NCI-H2029 treated with DMSO at 0.1 percent for 48 hours (cell line): ENCODE data around the gene NEU1.
"Not testable (repeated sequence)": the region's sequence is repeated elsewhere in the genome, so short reads cannot be mapped to it uniquely, and the experiment has no call there.

Experiments
- DNase-seq: peaks from one replicate; lab custom pipeline; 2025; lab: John Stamatoyannopoulos, UW

NEU1 gene

DNA sequence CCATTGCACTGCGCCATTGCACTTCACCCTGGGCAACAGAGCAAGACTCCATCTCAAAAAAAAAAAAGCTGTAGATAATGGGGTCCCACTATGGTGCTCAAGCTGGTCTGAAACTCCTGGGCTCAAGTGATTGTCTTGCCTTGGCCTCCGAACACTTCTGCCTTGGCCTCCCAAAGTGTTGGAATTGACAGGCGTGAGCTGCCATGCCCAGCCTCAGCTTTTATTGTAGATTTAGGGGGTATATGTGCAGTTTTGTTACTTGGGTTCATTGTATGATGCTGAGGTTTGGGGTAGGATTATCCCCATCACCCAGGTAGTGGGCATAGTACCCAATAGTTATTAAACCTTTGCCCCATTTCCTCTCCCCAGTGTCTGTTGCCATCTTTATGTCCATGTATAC is 23.7 kb downstream of the NEU1 start:
- DNase-seq = no peak

DNA sequence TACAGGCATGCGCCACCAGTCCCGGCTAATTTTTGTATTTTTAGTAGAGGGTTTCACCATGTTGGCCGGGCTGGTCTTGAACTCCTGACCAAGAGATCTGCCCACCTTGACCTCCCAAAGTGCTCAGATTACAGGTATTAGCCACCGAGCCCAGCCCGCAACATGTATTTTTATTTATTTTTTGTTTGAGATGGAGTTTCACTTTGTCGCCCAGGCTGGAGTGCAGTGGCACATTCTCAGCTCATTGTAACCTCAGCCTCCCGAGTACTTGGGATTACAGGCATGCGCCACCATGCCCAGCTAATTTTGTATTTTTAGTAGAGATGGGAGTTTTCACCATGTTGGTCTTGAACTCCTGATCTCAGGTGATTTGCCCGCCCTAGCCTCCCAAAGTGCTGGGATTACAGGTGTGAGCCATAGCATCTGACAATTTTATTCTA is 24.5 kb downstream of the NEU1 start:
- not testable (repeated sequence) for DNase-seq

DNA sequence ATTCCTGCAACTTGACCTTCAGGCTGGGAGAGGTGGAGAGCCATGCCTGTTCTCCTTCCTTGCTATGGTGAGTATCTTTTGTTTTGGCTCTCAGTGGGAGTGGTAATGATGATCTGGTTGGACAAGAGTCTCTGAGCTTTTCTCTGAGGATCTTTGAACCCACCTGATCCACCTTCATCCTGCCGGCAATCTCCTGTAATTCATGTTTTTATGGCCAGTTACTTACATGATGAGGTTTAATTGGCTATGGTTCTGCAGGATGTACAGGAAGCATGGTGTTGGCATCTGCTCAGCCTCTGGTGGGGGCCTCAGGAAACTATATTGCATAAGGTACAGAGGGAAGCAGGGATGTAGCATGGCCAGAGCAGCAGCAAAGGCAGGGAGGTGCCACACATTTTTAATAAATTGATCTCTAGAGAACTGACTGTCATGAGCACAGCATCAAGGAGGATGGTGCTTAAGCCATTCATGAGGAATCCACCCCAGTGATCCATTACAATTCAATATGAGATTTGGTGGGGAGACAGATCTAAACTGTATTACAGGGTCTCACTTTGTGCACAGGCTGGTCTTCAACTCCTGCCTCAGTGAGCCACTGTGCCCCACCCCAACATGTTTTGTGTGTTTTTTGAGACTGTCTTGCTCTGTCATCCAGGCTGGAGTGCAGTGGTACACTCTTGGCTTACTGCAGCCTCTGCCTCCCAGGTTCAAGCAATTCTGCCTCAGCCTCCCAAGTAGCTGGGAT is 25.1 kb downstream of the NEU1 start:
- DNase-seq = no peak

DNA sequence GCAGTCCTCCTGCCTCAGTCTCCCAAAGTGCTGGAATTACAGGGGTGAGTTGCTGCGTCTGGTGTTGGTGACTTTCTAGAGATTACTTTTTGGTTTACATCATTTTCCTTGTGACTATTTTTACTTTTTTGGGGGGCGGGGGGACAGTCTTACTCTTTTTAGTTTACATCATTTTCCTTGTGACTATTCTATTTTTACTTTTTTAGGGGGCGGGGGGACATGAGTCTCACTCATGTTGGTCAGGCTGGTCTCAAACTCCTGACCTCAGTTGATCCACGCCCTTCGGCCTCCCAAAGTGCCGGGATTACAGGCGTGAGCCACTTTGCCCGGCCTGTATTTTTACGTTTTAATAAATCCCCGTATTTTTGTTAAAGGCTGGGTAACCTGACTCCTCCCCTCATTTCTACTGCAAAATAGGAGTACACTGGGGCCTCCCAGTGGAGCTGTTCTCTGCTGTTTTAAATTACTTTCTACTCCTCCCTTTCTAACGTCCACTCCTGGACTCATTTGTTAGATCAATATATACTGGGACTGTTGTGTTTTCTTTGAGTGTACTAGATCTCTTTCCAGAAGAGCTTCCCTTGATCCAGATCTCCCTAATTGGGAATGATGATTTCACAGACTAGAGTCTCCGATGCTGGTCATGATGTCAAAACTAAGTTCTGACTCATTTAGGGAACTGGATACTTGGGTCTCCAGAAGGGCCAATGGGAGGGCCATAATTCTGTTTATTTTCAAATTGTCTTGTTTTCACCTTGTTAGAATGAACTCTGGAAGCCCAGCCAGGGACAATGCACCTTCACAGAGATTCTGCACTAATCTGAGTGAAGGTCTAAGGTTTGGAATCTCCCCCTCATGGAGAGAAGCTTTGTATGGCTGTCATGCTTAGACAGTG is 25.9 kb downstream of the NEU1 start:
- no peak for DNase-seq

DNA sequence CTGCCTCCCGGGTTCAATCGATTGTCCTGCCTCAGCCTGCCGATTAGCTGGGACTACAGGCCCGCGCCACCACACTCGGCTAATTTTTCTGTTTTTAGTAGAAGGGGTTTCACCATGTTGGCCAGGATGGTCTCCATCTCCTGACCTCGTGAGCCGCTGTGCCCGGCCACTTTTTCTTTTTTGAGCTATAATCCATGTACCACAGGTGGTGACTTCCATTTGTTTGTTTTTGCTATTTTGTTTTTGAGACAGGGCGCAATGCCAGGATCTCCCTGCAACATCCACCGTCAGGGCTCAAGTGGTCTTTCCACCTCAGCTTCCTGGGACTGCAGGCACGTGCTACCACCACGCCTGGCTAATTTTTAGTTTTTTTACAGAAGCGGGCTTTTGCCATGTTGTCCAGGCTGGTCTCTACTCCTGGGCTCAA is 26.6 kb downstream of the NEU1 start:
- peak; percentile 36 for DNase-seq

DNA sequence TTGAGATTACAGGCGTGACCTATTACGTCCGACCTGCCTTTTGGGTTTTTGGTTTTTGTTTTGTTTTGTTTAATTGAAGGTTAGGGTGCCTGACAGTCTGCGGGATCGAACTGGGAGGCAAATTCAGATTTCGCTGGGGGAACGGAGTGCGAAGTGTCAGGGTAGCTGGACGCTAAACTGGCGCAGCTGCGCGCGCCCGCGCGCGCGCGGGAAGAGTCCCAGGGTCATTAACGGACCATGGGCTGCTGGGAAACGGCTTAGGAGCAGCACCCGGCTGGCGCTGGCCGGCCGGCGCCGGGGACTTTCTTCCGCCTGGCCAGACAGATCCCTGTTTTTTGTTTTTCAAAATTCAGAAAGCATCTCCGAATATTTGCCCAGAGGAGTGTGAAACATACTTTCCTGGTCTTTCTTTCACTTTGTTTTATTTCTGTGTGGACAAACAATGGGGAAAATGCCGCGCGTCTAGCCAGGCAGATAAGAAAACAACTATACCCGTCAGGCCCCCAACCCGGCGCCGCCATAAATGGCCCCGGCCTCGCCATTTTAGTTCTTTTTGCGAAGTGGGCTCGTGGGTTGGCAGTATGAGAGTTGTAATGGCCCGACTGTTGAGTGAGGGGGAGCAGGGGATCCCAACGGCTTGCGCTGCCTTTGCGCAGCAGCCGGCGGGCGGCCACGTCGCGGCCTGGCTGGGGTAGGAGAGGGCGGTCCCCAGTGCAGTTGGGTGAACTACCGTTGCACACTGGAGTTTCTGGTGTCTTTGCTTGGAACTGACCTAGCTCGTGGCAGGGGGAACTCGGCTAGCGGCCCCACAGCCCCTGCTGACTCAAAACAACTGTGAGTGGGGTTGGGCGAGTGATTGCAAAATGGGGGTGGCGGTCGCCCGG is 28.0 kb downstream of the NEU1 start:
- peak; percentile 94 for DNase-seq

DNA sequence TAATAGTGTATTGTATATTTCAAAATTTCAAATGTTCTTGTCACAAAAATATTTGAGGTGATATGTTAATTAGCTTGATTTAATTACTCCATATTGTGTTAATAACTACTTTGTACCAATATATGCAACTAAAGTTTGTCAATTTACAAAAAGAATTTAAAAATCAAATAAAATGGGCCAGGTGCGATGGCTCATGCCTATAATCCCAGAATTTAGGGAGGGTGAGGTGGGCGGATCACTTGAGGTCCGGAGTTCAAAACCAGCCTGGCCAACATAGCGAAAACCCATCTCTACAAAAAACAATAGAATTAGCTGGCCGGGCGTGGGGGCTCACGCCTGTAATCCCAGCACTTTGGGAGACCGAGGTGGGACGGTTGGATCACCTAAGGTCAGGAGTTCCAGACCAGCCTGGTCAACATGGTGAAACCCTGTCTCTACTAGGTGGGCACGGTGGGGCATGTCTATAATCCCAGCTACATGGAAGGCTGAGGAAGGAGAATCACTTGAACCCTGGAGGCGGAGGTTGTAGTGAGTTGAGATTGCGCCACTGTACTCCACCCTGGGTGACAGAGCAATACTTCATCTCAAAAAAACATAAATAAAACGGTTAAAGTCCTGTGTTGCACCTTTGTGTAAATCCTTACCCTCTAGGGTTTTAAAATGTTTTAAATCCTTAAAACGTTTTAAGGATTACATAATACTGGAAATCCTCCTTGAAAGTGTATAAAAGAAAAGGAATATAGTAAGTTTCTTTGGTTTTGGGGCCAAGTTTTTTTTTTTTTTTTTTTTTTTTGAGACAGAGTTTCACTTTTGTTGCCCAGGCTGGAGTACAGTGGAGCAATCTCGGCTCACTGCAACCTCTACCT is 31.0 kb downstream of the NEU1 start:
- no peak for DNase-seq

DNA sequence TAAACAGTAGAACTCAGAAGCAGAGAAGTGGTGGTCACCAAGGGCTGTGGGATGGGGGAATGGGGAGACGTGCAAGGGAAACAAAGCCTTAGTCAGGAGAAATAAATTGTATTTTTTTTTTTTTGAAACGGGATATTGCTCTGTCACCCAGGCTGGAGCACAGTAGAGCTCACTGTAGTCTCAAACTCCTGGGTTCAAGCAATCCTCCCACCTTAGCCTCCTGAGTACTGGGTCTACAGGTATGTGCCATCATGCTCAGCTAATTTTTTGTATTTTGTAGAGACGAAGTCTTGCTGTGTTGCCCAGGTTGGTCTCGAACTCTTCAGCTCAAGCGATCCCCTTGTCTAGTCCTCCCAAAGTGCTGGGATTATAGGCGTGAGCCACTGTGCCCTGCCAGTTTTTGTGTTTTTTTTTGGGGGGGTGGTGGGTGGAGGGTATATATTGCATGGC is 31.7 kb downstream of the NEU1 start:
- no peak for DNase-seq

DNA sequence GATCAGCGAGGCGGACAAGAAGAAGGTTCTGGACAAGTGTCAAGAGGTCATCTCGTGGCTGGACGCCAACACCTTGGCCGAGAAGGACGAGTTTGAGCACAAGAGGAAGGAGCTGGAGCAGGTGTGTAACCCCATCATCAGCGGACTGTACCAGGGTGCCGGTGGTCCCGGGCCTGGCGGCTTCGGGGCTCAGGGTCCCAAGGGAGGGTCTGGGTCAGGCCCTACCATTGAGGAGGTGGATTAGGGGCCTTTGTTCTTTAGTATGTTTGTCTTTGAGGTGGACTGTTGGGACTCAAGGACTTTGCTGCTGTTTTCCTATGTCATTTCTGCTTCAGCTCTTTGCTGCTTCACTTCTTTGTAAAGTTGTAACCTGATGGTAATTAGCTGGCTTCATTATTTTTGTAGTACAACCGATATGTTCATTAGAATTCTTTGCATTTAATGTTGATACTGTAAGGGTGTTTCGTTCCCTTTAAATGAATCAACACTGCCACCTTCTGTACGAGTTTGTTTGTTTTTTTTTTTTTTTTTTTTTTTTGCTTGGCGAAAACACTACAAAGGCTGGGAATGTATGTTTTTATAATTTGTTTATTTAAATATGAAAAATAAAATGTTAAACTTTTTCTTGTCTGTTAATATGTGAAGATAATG is 32.9 kb downstream of the NEU1 start:
- peak; percentile 45 for DNase-seq

DNA sequence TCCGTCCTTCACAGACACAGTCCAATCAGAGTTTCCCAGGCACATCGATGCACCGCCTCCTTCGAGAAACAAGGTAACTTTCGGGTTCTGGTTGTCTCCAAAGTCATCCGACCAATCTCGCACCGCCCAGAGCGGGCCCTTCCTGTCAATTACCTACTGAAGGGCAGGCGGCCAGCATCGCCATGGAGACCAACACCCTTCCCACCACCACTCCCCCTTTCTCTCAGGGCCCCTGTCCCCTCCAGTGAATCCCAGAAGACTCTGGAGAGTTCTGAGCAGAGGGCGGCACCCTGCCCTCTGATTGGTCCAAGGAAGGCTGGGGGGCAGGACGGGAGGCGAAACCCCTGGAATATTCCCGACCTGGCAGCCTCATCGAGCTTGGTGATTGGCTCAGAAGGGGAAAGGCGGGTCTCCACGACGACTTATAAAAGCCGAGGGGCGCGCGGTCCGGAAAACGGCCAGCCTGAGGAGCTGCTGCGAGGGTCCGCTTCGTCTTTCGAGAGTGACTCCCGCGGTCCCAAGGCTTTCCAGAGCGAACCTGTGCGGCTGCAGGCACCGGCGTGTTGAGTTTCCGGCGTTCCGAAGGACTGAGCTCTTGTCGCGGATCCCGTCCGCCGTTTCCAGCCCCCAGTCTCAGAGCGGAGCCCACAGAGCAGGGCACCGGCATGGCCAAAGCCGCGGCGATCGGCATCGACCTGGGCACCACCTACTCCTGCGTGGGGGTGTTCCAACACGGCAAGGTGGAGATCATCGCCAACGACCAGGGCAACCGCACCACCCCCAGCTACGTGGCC is 35.1 kb downstream of the NEU1 start, which contains the start of gene HSPA1B:
Gene HSPA1B (plus strand): TSS at position 453 of the 794 bp plus-strand sequence. CDS start 213 bp downstream, at position 666.
- DNase-seq = peak; percentile 98

DNA sequence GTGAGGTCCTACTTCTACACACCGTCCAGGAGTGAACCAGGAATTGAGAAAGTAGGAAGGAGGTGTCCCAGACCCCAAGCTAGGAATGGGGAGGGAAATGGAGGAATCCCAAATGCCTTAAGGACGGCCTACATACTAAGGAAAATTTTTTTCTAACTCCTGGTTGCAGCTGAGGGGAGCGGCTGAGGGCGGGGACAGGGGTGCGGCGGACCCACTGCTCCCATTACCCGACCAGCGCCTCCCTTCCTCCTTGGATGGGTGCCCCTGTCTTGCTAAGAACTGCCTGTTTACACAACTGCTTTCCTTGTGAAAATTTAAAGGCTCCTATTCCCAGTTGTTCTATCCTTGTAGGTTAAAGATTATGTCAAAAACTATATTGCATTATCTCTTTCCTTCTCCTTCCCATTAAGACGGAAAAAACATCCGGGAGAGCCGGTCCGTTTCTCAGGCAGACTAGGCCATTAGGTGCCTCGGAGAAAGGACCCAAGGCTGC is 35.8 kb downstream of the NEU1 start:
- no peak for DNase-seq

DNA sequence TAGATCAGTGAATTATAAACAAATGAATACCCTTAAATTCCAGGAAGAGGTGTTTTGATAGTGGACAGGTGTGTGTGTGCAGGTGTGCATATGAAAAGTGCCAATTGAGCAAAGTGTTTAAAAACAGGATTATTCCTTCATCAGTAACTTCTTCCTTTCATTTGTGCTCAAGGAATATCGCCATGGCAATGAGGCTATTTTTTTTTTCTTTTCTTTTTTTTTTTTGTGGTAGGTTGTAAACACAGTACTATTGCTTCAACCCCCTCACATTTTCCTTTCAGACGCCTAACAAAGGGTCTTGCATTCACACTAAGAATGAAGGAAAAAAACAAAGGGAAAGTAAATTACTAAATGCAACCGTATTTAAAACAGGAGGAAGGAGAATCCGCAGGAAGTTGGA is 37.1 kb downstream of the NEU1 start:
- DNase-seq = no peak

DNA sequence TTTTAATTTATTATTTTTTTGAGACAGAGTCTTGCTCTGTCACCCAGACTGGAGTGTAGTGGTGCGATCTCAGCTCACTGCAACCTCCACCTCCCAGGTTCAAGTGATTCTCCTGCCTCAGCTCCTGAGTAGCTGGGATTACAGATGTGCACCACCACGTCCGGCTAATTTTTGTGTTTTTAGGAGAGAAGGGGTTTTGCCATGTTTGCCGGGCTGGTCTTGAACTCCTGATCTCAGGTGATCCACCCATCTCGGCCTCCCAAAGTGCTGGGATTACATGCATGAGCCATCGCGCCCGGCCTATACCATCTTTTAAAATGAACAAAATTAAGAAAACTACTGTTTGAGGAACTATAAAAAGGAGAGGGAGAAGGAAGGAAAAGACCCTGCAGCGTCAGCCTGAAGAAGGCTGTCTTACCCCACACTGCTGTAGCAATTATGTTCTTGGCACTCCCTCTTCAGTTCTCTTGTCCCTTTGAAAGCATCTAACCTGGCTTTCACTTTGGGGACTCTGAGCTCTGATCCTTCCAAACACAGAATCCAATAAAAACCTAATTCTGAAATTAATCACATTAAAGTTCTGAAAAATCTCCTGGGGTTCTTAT is 38.9 kb downstream of the NEU1 start:
- DNase-seq = not testable (repeated sequence)

DNA sequence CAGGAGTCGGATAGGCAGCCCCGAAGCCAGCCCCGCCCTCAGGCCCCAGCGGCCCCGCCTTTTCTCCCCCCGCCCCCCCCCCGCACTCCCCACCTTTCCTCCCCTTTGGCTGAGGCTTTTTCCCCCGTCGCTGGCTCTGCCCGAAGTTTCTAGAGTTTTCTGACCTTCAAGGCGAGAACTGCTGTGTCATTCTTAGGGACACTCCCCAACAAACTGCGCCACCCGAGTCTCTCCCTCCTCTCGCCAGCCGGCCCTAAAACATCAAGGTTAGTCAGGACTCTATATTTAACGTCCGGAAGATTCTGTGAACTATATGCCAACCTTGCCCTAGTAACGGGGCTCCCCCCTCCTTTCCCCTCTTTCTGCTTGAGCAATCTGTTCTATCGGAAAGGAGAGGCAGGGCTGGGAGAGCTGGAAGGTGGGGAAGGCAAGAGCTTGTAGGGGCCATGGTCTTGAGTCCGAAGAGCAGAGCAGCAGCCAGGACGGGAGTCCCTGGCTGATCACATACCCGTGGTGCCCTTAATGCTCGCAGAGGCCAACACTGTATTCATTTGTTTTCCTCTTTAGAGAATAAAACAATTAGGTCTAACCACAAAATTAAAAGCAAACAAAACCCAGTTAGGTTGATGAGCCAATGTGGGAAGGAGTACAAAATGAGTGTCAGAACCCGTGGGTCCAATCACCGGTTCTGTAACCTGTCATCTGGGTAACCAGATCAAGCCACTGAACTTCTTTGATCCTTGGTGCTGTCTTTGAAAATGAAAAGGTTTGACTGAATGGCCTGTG is 40.4 kb downstream of the NEU1 start:
- no peak for DNase-seq

DNA sequence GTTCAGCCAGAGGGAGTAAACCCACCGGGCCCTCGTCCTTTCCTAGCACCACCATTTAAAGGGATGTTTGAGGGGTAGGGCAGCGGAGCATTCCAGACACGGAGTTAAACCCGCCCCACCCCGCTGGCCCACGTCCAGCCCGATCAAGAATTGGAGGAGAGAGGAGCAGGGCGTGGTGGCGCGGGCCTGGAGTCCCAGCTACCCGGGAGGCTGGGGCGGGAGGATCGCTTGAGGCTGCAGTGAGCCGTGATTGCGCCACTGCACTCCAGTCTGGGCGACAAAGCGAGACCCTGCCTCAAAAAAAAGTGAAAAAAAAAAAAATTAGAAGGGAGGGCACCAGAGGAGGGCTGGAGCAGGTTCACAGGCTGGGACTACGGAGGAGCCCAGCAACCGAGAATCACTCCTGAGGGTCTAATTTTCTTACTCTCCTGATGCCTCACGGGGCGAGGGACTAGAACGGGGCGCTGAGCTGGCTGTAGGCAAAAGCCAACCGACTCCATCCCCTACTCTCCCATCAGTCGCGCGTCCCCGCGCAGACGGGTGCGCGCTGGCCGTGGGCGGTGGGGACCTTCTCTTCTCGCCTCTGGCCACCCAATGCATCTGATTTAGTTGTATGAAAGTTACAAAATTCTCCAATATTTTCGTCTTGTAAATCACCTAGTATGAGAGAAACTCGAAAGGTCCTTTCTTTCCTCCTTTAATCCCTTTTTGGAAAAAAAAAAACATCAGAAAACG is 41.2 kb downstream of the NEU1 start:
- DNase-seq = no peak

DNA sequence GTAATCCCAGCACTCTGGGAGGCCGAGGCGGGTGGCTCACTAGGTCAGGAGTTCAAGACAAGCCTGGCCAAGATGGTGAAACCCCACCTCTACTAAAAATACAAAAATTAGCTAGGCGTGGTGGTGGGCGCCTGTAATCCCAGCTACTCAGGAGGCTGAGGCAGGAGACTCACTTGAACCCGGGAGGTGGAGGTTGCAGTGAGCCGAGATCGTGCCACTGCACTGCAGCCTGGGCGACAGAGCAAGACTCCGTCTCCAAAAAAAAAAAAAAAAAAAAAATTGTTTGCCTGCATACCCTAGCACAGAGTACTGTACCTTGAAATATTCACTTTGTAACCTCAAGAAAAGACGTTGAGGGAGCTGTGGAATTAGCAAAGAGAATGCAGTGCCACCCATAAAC is 42.2 kb downstream of the NEU1 start:
- DNase-seq = not testable (repeated sequence)

DNA sequence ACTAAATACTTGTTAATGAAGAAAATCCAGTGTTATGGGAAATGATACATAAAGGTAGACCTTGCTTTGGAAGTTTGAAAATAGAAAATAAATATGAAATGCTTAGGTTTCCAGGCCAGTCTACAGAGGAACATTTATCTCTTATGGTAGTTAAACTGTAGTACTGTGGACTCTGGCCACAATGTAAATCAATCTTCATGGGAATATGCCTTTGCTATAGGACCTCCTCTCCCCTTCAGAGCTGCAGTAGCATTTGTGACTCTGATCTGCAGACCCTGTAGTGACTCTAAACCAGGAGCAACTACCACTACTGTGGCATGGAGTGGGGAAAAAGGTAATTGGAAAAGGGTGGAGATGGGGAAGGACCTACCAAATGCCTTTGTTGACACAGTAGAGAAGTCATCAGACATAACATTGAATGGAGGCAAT is 42.7 kb downstream of the NEU1 start:
- no peak for DNase-seq
